GM19239 (cell line): Measurements from ENCODE around the gene NR2F1-AS1.
"Not testable (repeated sequence)": the region's sequence is repeated elsewhere in the genome, so short reads cannot be mapped to it uniquely, and the experiment has no call there.

Experiments
- DNase-seq: peaks from one replicate; pipeline ENCODE4 v3.0.0; 2011; ENCODE audit warnings: low spot score; ENCODE audit not compliant: insufficient read length
- FAIRE-seq: peaks from 2 replicates; lab custom pipeline; 2011; peaks lifted over from hg19 to GRCh38; lab: Jason Lieb, UNC

The NR2F1-AS1 gene

GRCh38 chr5:93403141-93403928 lies 177.7 kb downstream of the NR2F1-AS1 start:
- FAIRE-seq: no peak

GRCh38 chr5:93402451-93402850 lies 178.6 kb downstream of the NR2F1-AS1 start:
- DNase-seq: no peak
- no peak for FAIRE-seq

More at GRCh38 chr5:93403141-93403928, 177.7 kb downstream of the NR2F1-AS1 start:
- no peak for DNase-seq

GRCh38 chr5:93401634-93402213 lies 179.3 kb downstream of the NR2F1-AS1 start:
- FAIRE-seq: no peak
- DNase-seq: no peak

- FAIRE-seq (no peak), DNase-seq (no peak)
Measured at GRCh38 chr5:93399675-93400074, 181.3 kb downstream of the NR2F1-AS1 start.

- no peak for DNase-seq
- no peak for FAIRE-seq
Measured at GRCh38 chr5:93395971-93396379, 185.0 kb downstream of the NR2F1-AS1 start.

- no peak for FAIRE-seq
- no peak for DNase-seq
Measured at GRCh38 chr5:93395010-93395409, 186.0 kb downstream of the NR2F1-AS1 start.

- DNase-seq: no peak
Measured at GRCh38 chr5:93394301-93394700, 186.7 kb downstream of the NR2F1-AS1 start.

GRCh38 chr5:93391169-93391568 lies 189.8 kb downstream of the NR2F1-AS1 start:
- FAIRE-seq, DNase-seq: not testable (repeated sequence)

More at GRCh38 chr5:93394301-93394700, 186.7 kb downstream of the NR2F1-AS1 start:
- FAIRE-seq: no peak

- no peak for DNase-seq
- no peak for FAIRE-seq
Measured at GRCh38 chr5:93385655-93386054, 195.4 kb downstream of the NR2F1-AS1 start.

GRCh38 chr5:93384995-93385394 lies 196.0 kb downstream of the NR2F1-AS1 start:
- no peak for DNase-seq

GRCh38 chr5:93384026-93384425 lies 197.0 kb downstream of the NR2F1-AS1 start:
- no peak for FAIRE-seq
- no peak for DNase-seq

More at GRCh38 chr5:93384995-93385394, 196.0 kb downstream of the NR2F1-AS1 start:
- no peak for FAIRE-seq

GRCh38 chr5:93382188-93382825 lies 198.7 kb downstream of the NR2F1-AS1 start:
- no peak for DNase-seq
- no peak for FAIRE-seq

- DNase-seq: no peak
- no peak for FAIRE-seq
Measured at GRCh38 chr5:93381057-93381456, 200.0 kb downstream of the NR2F1-AS1 start.

- DNase-seq (no peak), FAIRE-seq (no peak)
Measured at GRCh38 chr5:93378073-93378472, 202.9 kb downstream of the NR2F1-AS1 start.

- no peak for FAIRE-seq
- no peak for DNase-seq
Measured at GRCh38 chr5:93371893-93372292, 209.1 kb downstream of the NR2F1-AS1 start.

GRCh38 chr5:93364378-93364777 lies 216.6 kb downstream of the NR2F1-AS1 start:
- FAIRE-seq: no peak
- no peak for DNase-seq

- DNase-seq (no peak), FAIRE-seq (no peak)
Measured at GRCh38 chr5:93360436-93361088, 220.5 kb downstream of the NR2F1-AS1 start.

GRCh38 chr5:93359960-93360305 lies 221.1 kb downstream of the NR2F1-AS1 start:
- FAIRE-seq (no peak), DNase-seq (no peak)
